Activated T-cell treated with anti-CD3 and anti-CD28 coated beads for 24 hours (primary cell): ENCODE measurements around the gene ISLR2.

ENCODE experiments used
- DNase-seq: peaks from one replicate; pipeline ENCODE4 v3.0.0-alpha.2; 2020; ENCODE audit warnings: low read depth

Gene ISLR2

GRCh38 chr15:74128785-74129585, 1.4 kb upstream of the ISLR2 start:
- DNase-seq, result no peak

- no peak for DNase-seq
Observed at GRCh38 chr15:74129586-74130154, 716 bp upstream of the ISLR2 start.

GRCh38 chr15:74130849-74131627, 652 bp downstream of the ISLR2 start:
- DNase-seq, result no peak

GRCh38 chr15:74131628-74132413, 1.4 kb downstream of the ISLR2 start:
- no peak for DNase-seq

GRCh38 chr15:74132681-74133651, 2.6 kb downstream of the ISLR2 start:
- DNase-seq, result no peak

- no peak for DNase-seq
Observed at GRCh38 chr15:74133694-74134386, 3.5 kb downstream of the ISLR2 start.

- no peak for DNase-seq
Observed at GRCh38 chr15:74134387-74135027, 4.1 kb downstream of the ISLR2 start.

- DNase-seq, result no peak
Observed at GRCh38 chr15:74135041-74135565, 4.7 kb downstream of the ISLR2 start.

GRCh38 chr15:74136540-74136813, 6.1 kb downstream of the ISLR2 start:
- no peak for DNase-seq

GRCh38 chr15:74136814-74137536, 6.6 kb downstream of the ISLR2 start:
- no peak for DNase-seq

- no peak for DNase-seq
Observed at GRCh38 chr15:74137537-74137894, 7.1 kb downstream of the ISLR2 start.

- no peak for DNase-seq
Observed at GRCh38 chr15:74138642-74139041, 8.3 kb downstream of the ISLR2 start.

GRCh38 chr15:74141591-74141990, 11.2 kb downstream of the ISLR2 start:
- no peak for DNase-seq

- DNase-seq, result no peak
Observed at GRCh38 chr15:74144153-74144775, 13.9 kb downstream of the ISLR2 start.

GRCh38 chr15:74146277-74146800, 16.0 kb downstream of the ISLR2 start:
- no peak for DNase-seq

GRCh38 chr15:74147051-74147450, 16.7 kb downstream of the ISLR2 start:
- DNase-seq, result no peak

GRCh38 chr15:74155766-74156417, 25.5 kb downstream of the ISLR2 start:
- DNase-seq, result no peak
